Activated CD8-positive, alpha-beta memory T cell treated with anti-CD3 and anti-CD28 coated beads, Interleukin-2, amount 10 ng/mL, durations not matched to agents 7 days and 5 days (primary cell): ENCODE data around the gene STOML3. TPM values are rescaled to one million over a fixed set of nuclear protein-coding genes. Genes with fewer than 3 reads are reported as not detected.

Source experiments
- ATAC-seq: fragments of 150-1000 bp; cut with Tn5 transposase; one replicate; pipeline ENCODE4 v1.10.0; 2021; ENCODE audit warnings: moderate library complexity
- CTCF ChIA-PET: fragments of 350-600 bp; sonication (Branson Sonifier 250); formaldehyde crosslinking; loops from one replicate; lab custom pipeline; 2021; ENCODE audit warnings: antibody characterized with exemption; lab: Charles Lee
- DNase-seq: peaks from one replicate; pipeline ENCODE4 v3.0.0-alpha.2; 2020
- H3K27ac Mint-ChIP-seq: one replicate; pipeline ENCODE4 v1.8.0; 2021; ENCODE audit warnings: mild to moderate bottlenecking, mixed read lengths
- H3K27me3 Mint-ChIP-seq: one replicate; pipeline ENCODE4 v1.8.0; 2021; ENCODE audit warnings: mixed read lengths
- H3K36me3 Mint-ChIP-seq: one replicate; pipeline ENCODE4 v1.8.0; 2021; ENCODE audit warnings: mild to moderate bottlenecking, mixed read lengths
- H3K4me1 Mint-ChIP-seq: one replicate; pipeline ENCODE4 v1.8.0; 2021; ENCODE audit warnings: mixed read lengths
- H3K4me3 Mint-ChIP-seq: one replicate; pipeline ENCODE4 v1.8.0; 2021; ENCODE audit warnings: mild to moderate bottlenecking, moderate library complexity, mixed read lengths
- H3K9me3 Mint-ChIP-seq: one replicate; pipeline ENCODE4 v1.8.0; 2022; ENCODE audit warnings: low read depth, mixed read lengths
- total RNA-seq, 2 experiments: library from RNA; stranded (reverse); gene quantifications; one replicate each; pipeline ENCODE4 v1.2.3, GENCODE V29; 2021

STOML3 gene
- not detected for total RNA-seq

GRCh38 chr13:38990693-38991092, at the start of gene STOML3:
Gene STOML3, minus strand, starts transcription at chr13:38990831. Its CDS starts 110 bp downstream, at chr13:38990721.
- H3K4me1 Mint-ChIP-seq = no peaks in the 10 kb centered on the region
- ATAC-seq = no peak

DNA sequence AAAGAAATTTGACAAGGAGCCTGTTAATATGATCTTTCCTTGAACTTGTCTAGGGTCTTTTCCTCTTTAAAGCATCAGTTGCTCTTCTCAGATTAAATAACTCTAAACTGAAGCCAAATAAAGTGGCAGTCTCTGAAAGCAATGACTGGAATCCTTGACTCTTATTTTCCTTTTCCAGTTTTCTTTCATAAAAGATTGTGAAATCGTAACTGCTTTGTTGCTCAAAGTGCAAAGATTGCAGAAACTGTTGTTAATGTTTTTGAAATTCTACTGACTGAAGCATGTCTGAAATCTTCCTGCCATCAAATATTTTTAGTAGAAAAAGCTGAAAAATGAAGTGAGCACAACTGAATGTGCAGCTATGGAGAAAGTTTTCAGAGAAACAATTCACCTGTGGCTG, 49.6 kb upstream of the STOML3 start:
- CTCF ChIA-PET = no interaction called here
- no peak overlapping the region for H3K27ac Mint-ChIP-seq

More at GRCh38 chr13:38990693-38991092, at the start of gene STOML3:
- no peak within 1 kb of the TSS for H3K4me3 Mint-ChIP-seq
- peaks cover 3% of the 10 kb centered on the region for H3K27me3 Mint-ChIP-seq
- no peak within 1 kb of the TSS for H3K27ac Mint-ChIP-seq
- CTCF ChIA-PET = no interaction called here
- no peaks in the 10 kb centered on the region for H3K9me3 Mint-ChIP-seq
- no peaks in the 10 kb centered on the region for H3K36me3 Mint-ChIP-seq
- DNase-seq = no peak

GRCh38 chr13:39039041-39039440, 48.4 kb upstream of the STOML3 start:
- CTCF ChIA-PET = interaction anchor here (1.1 to 2.4 kb wide), 3 partner anchors 9 to 16 kb away, joined by 3 to 8 read pairs (median 3); no protein-coding TSS in a partner anchor
- peaks cover 18% of the 10 kb centered on the region for H3K36me3 Mint-ChIP-seq
- peak overlapping the region; percentile 88 for H3K4me3 Mint-ChIP-seq
- H3K27me3 Mint-ChIP-seq = no peaks in the 10 kb centered on the region
- H3K27ac Mint-ChIP-seq = peak overlapping the region; percentile 93
- no peaks in the 10 kb centered on the region for H3K9me3 Mint-ChIP-seq
- DNase-seq = no peak
- H3K4me1 Mint-ChIP-seq = peaks cover 41% of the 10 kb centered on the region
- no peak for ATAC-seq

More for the DNA sequence above, 49.6 kb upstream of the STOML3 start:
- no peaks in the 10 kb centered on the region for H3K27me3 Mint-ChIP-seq
- H3K4me3 Mint-ChIP-seq = peak overlapping the region; percentile 24
- peaks cover 30% of the 10 kb centered on the region for H3K36me3 Mint-ChIP-seq
- H3K4me1 Mint-ChIP-seq = peaks cover 30% of the 10 kb centered on the region
- H3K9me3 Mint-ChIP-seq = no peaks in the 10 kb centered on the region
- DNase-seq = no peak
- no peak for ATAC-seq

- peak; percentile 82 for DNase-seq
- Mint-ChIP-seq H3K27ac (peak overlapping the region; percentile 93), H3K9me3 (no peaks in the 10 kb centered on the region), H3K27me3 (no peaks in the 10 kb centered on the region), H3K4me3 (peak overlapping the region; percentile 88), H3K36me3 (peaks cover 17% of the 10 kb centered on the region), H3K4me1 (peaks cover 45% of the 10 kb centered on the region)
- CTCF ChIA-PET = interaction anchor here (1.1 to 2.4 kb wide), 6 partner anchors 9 to 574 kb away, joined by 3 to 8 read pairs (median 4); no protein-coding TSS in a partner anchor
- peak; percentile 50 for ATAC-seq
Measured at GRCh38 chr13:39038569-39039030, 48.0 kb upstream of the STOML3 start.

GRCh38 chr13:39037880-39038568, 47.4 kb upstream of the STOML3 start, which contains the start of the genes NHLRC3 and PROSER1:
Gene NHLRC3, plus strand, starts transcription at chr13:39038456. Its CDS starts 184 bp downstream, at chr13:39038640.
Gene PROSER1, minus strand, starts transcription at chr13:39038089. Its CDS starts 847 bp downstream, at chr13:39037242.
- Mint-ChIP-seq H3K36me3 (peaks cover 15% of the 10 kb centered on the region), H3K4me1 (peaks cover 50% of the 10 kb centered on the region), H3K4me3 (peak within 1 kb of the TSS; percentile 88), H3K27me3 (no peaks in the 10 kb centered on the region), H3K27ac (peak within 1 kb of the TSS; percentile 93), H3K9me3 (no peaks in the 10 kb centered on the region)
- ATAC-seq (peak; percentile 81), DNase-seq (peak; percentile 93)
- CTCF ChIA-PET = interaction anchor here (0.8 to 2.4 kb wide), 8 partner anchors 8 to 574 kb away, joined by 3 to 8 read pairs (median 4); no protein-coding TSS in a partner anchor

- ATAC-seq (no peak), DNase-seq (no peak)
- Mint-ChIP-seq H3K4me1 (peaks cover 48% of the 10 kb centered on the region), H3K27ac (peak overlapping the region; percentile 93), H3K27me3 (no peaks in the 10 kb centered on the region), H3K36me3 (peaks cover 12% of the 10 kb centered on the region), H3K9me3 (no peaks in the 10 kb centered on the region), H3K4me3 (peak overlapping the region; percentile 88)
- CTCF ChIA-PET = interaction anchor here (0.8 to 2.4 kb wide), 7 partner anchors 9 to 575 kb away, joined by 3 to 8 read pairs (median 4); no protein-coding TSS in a partner anchor
Measured at GRCh38 chr13:39037410-39037879, 46.8 kb upstream of the STOML3 start.

- Mint-ChIP-seq H3K27me3 (no peaks in the 10 kb centered on the region), H3K4me3 (peak overlapping the region; percentile 88), H3K9me3 (no peaks in the 10 kb centered on the region), H3K4me1 (peaks cover 52% of the 10 kb centered on the region), H3K27ac (peak overlapping the region; percentile 87), H3K36me3 (peaks cover 19% of the 10 kb centered on the region)
- CTCF ChIA-PET = interaction anchor here (0.8 to 1.0 kb wide), 2 partner anchors 14 to 62 kb away, joined by 3 read pairs; no protein-coding TSS in a partner anchor
- peak; percentile 54 for DNase-seq
- ATAC-seq = no peak
Measured at GRCh38 chr13:39036212-39036611, 45.6 kb upstream of the STOML3 start.

GRCh38 chr13:39035799-39036198, 45.2 kb upstream of the STOML3 start:
- DNase-seq (no peak), ATAC-seq (no peak)
- Mint-ChIP-seq H3K4me1 (peaks cover 49% of the 10 kb centered on the region), H3K27me3 (no peaks in the 10 kb centered on the region), H3K9me3 (no peaks in the 10 kb centered on the region), H3K27ac (peak overlapping the region; percentile 87), H3K4me3 (peak overlapping the region; percentile 88), H3K36me3 (peaks cover 18% of the 10 kb centered on the region)
- CTCF ChIA-PET = interaction anchor here (1.0 kb wide), 1 partner anchor 14 kb away, joined by 3 read pairs; no protein-coding TSS in a partner anchor

GRCh38 chr13:39035204-39035603, 44.6 kb upstream of the STOML3 start:
- CTCF ChIA-PET = no interaction called here
- H3K9me3 Mint-ChIP-seq = no peaks in the 10 kb centered on the region
- H3K27ac Mint-ChIP-seq = peak overlapping the region; percentile 87
- no peak for ATAC-seq
- DNase-seq = no peak
- H3K4me3 Mint-ChIP-seq = peak overlapping the region; percentile 88
- H3K4me1 Mint-ChIP-seq = peaks cover 44% of the 10 kb centered on the region
- peaks cover 12% of the 10 kb centered on the region for H3K36me3 Mint-ChIP-seq
- no peaks in the 10 kb centered on the region for H3K27me3 Mint-ChIP-seq

- no peak for ATAC-seq
- Mint-ChIP-seq H3K27me3 (no peaks in the 10 kb centered on the region), H3K27ac (peak overlapping the region; percentile 63), H3K4me3 (peak overlapping the region; percentile 24), H3K4me1 (peaks cover 38% of the 10 kb centered on the region), H3K9me3 (no peaks in the 10 kb centered on the region), H3K36me3 (peaks cover 14% of the 10 kb centered on the region)
- CTCF ChIA-PET = interaction anchor here (1.3 kb wide), 1 partner anchor 17 kb away, joined by 4 read pairs; no protein-coding TSS in a partner anchor
- no peak for DNase-seq
Measured at GRCh38 chr13:39034085-39034484, 43.5 kb upstream of the STOML3 start.

- no peak for ATAC-seq
- Mint-ChIP-seq H3K36me3 (peaks cover 20% of the 10 kb centered on the region), H3K9me3 (no peaks in the 10 kb centered on the region), H3K4me1 (peaks cover 37% of the 10 kb centered on the region), H3K27ac (no peak overlapping the region), H3K4me3 (no peak overlapping the region), H3K27me3 (no peaks in the 10 kb centered on the region)
- CTCF ChIA-PET = interaction anchor here (0.9 to 1.4 kb wide), 3 partner anchors 9 to 14 kb away, joined by 3 read pairs; no protein-coding TSS in a partner anchor
- no peak for DNase-seq
Measured at GRCh38 chr13:39032150-39032549, 41.5 kb upstream of the STOML3 start.

- ATAC-seq = no peak
Measured at GRCh38 chr13:39025433-39025839, 34.8 kb upstream of the STOML3 start.

GRCh38 chr13:39023761-39024160, 33.1 kb upstream of the STOML3 start:
- CTCF ChIA-PET = interaction anchor here (1.1 to 1.6 kb wide), 2 partner anchors 9 to 14 kb away, joined by 3 read pairs; partner anchors contain the start of genes NHLRC3 and PROSER1
- ATAC-seq (no peak), DNase-seq (no peak)
- Mint-ChIP-seq H3K27me3 (no peaks in the 10 kb centered on the region), H3K4me3 (no peak overlapping the region), H3K9me3 (no peaks in the 10 kb centered on the region), H3K36me3 (peaks cover 42% of the 10 kb centered on the region), H3K4me1 (peaks cover 2% of the 10 kb centered on the region), H3K27ac (no peak overlapping the region)

More at GRCh38 chr13:39025433-39025839, 34.8 kb upstream of the STOML3 start:
- H3K27me3 Mint-ChIP-seq = no peaks in the 10 kb centered on the region
- peaks cover 38% of the 10 kb centered on the region for H3K36me3 Mint-ChIP-seq
- DNase-seq = no peak
- H3K9me3 Mint-ChIP-seq = no peaks in the 10 kb centered on the region
- H3K4me3 Mint-ChIP-seq = no peak overlapping the region
- no peak overlapping the region for H3K27ac Mint-ChIP-seq
- CTCF ChIA-PET = no interaction called here
- H3K4me1 Mint-ChIP-seq = peaks cover 2% of the 10 kb centered on the region
